ENCODE results near the gene VEZF1.
"Not testable (repeated sequence)": the region's sequence is repeated elsewhere in the genome, so short reads cannot be mapped to it uniquely, and the experiment has no call there.

Gene VEZF1

GRCh38 chr17:57966246-57966645 is 21.8 kb downstream of the VEZF1 start:
- TF ChIP-seq CTCF (IDR thresholded peaks at IDR 0.05; ENCODE audit: insufficient read depth, low read length, poor library complexity, severe bottlenecking), result no peak
- no peak for DNase-seq (ENCODE audit: extremely low read depth, insufficient read length)
- Histone ChIP-seq H3K4me3 (replicated peaks; ENCODE audit: low read depth, low read length) (no peak overlapping the region), H3K27me3 (replicated peaks; ENCODE audit: control insufficient read depth, insufficient read depth, low read length) (peaks cover 1% of the 10 kb centered on the region), H3K36me3 (ENCODE audit: control insufficient read depth, insufficient read depth, low read length) (no peaks in the 10 kb centered on the region)

GRCh38 chr17:57965521-57966160 is 22.4 kb downstream of the VEZF1 start:
- H3K4me3 ChIP-seq (replicated peaks; ENCODE audit: low read depth, low read length), result no peak overlapping the region
- DNase-seq (ENCODE audit: extremely low read depth, insufficient read length), result no peak

DNA sequence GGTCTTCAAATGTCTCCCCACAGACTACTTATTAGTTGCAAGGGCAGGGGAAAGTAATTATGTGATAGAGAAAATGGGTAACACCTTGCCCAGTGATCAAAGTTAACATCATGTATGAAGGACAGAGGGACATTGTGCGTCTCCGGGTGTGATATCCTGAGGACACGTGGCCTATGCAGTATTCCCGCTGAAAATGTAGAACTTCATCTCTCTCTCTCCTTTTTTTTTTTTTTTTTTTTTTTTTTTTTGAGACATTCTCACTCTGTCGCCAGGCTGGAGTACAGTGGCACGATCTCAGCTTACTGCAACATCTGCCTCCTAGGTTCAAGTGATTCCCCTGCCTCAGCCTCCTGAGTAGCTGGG is 24.9 kb downstream of the VEZF1 start:
- TF ChIP-seq CTCF (IDR thresholded peaks at IDR 0.05; ENCODE audit: insufficient read depth, low read length, poor library complexity, severe bottlenecking), result no peak
- peaks cover 3% of the 10 kb centered on the region for H3K27me3 ChIP-seq (replicated peaks; ENCODE audit: control insufficient read depth, insufficient read depth, low read length)
- no peaks in the 10 kb centered on the region for H3K36me3 ChIP-seq (ENCODE audit: control insufficient read depth, insufficient read depth, low read length)
- H3K4me3 ChIP-seq (replicated peaks; ENCODE audit: low read depth, low read length), result no peak overlapping the region
- DNase-seq (ENCODE audit: extremely low read depth, insufficient read length), result no peak

More at GRCh38 chr17:57965521-57966160, 22.4 kb downstream of the VEZF1 start:
- Histone ChIP-seq H3K27me3 (replicated peaks; ENCODE audit: control insufficient read depth, insufficient read depth, low read length) (peaks cover 1% of the 10 kb centered on the region), H3K36me3 (ENCODE audit: control insufficient read depth, insufficient read depth, low read length) (no peaks in the 10 kb centered on the region)
- TF ChIP-seq CTCF (IDR thresholded peaks at IDR 0.05; ENCODE audit: insufficient read depth, low read length, poor library complexity, severe bottlenecking), result no peak

DNA sequence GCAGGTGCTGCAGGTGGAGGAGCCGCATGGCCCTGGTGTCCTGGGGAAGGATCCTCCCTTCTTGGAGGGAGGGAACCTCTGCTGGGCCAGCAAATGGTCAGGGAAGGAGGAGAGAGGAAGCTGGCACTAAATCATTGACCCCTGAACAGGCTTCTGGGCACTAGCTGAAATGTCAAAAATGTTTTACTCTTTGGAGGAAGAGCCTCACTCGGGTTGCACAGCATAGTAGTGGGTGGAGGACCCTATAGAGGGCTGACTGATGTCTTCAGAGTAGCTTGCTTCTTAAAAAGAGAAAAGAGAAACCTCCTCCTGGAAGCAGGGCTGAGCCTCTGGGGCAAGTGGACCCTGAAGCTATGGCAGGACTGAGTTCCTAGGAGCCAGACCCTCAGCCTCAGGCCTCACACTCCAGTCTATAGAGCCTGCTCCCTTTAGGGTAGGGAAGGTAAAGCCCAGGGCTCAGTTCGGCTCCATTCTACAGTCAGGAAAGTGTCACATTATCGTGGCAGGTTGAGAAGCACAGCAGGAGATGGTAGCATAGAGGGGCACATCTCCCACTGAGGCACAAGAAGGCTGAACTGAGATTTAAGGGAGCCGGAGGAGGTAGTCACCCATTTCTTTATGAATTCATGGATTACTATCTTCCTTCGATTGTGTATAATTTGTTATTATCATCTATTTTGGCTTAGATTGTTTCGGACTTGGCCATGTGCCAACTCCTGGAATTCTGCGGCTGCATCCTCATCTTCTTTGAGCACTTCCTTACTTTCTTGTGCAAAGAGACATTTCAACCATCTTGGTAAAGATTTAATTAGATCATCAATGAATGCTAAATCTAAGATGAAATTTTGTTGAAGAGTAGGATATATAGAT is 25.5 kb downstream of the VEZF1 start:
- TF ChIP-seq CTCF (IDR thresholded peaks at IDR 0.05; ENCODE audit: insufficient read depth, low read length, poor library complexity, severe bottlenecking), result no peak
- peaks cover 4% of the 10 kb centered on the region for H3K27me3 ChIP-seq (replicated peaks; ENCODE audit: control insufficient read depth, insufficient read depth, low read length)
- no peak overlapping the region for H3K4me3 ChIP-seq (replicated peaks; ENCODE audit: low read depth, low read length)
- no peaks in the 10 kb centered on the region for H3K36me3 ChIP-seq (ENCODE audit: control insufficient read depth, insufficient read depth, low read length)
- no peak for DNase-seq (ENCODE audit: extremely low read depth, insufficient read length)

GRCh38 chr17:57959929-57960328 is 28.1 kb downstream of the VEZF1 start:
- TF ChIP-seq CTCF (IDR thresholded peaks at IDR 0.05; ENCODE audit: insufficient read depth, low read length, poor library complexity, severe bottlenecking), result no peak
- H3K36me3 ChIP-seq (ENCODE audit: control insufficient read depth, insufficient read depth, low read length), result no peaks in the 10 kb centered on the region
- no peak overlapping the region for H3K4me3 ChIP-seq (replicated peaks; ENCODE audit: low read depth, low read length)
- H3K27me3 ChIP-seq (replicated peaks; ENCODE audit: control insufficient read depth, insufficient read depth, low read length), result peaks cover 4% of the 10 kb centered on the region
- no peak for DNase-seq (ENCODE audit: extremely low read depth, insufficient read length)

DNA sequence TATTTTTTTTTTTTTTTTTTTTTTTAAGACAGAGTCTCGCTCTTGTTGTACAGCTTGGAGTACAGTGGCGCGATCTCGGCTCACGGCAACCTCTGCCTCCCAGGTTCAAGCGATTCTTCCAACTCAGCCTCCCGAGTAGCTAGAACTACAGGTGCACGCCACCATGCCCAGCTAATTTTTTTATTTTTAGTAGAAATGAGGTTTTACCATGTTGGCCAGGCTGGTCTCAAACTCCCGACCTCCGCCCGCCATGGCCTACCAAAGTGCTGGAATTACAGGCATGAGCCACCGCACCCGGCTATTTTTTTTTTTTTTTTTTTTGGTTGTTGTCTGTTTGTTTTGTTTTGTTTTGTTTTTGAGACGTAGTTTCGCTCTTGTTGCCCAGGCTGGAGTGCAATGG is 29.7 kb downstream of the VEZF1 start:
- not testable (repeated sequence) for H3K27me3 ChIP-seq (replicated peaks; ENCODE audit: control insufficient read depth, insufficient read depth, low read length); H3K36me3 ChIP-seq (ENCODE audit: control insufficient read depth, insufficient read depth, low read length); H3K4me3 ChIP-seq (replicated peaks; ENCODE audit: low read depth, low read length); DNase-seq (ENCODE audit: extremely low read depth, insufficient read length)
